Esophagus squamous epithelium (tissue), 4 donors: Measurements from ENCODE around the gene CKMT1A.
"Not testable (repeated sequence)": the region's sequence is repeated elsewhere in the genome, so short reads cannot be mapped to it uniquely, and the experiment has no call there.

Experiments
- POLR2A ChIP-seq, 4 donors: fragments of 450-650 bp; IDR thresholded peaks; one replicate each; pipeline ENCODE4 v1.6.1; 2017; ENCODE audit warnings: antibody characterized with exemption in 4 of 4, mild to moderate bottlenecking in 4 of 4, moderate library complexity in 3 of 4
- TF ChIP-seq, protein P1 (sequence below), 6 experiments: fragments of 450-650 bp in 4 of 6; fragments of 200-600 bp in 2 of 6; sonication (generic) in 2 of 6; IDR thresholded peaks; one replicate each; pipeline ENCODE4 v1.5.1; 2016 to 2019; ENCODE audit warnings: antibody characterized with exemption in 6 of 6, mild to moderate bottlenecking in 4 of 6, moderate library complexity in 4 of 6

DNA sequence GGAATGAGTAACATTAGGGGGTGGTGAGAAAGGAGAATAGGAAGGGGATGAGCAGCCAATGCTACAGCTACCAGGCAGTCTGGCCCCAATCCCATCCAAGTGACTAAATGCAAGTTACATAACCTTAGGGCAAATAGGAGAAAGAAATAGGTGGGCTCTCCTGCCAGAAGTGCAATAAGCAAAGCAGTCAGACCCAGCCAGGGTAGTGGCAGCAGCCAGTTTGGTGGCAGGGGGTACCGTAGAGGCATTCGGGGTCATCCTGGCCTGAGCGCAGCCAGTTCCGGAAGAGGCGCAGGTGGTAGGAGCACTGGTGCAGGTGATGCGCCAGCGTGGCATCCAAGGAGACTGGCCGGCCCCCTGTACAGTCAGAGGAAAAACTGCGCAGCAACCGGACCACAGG, 33.9 kb upstream of the CKMT1A start:
- TF ChIP-seq, protein P1, sequence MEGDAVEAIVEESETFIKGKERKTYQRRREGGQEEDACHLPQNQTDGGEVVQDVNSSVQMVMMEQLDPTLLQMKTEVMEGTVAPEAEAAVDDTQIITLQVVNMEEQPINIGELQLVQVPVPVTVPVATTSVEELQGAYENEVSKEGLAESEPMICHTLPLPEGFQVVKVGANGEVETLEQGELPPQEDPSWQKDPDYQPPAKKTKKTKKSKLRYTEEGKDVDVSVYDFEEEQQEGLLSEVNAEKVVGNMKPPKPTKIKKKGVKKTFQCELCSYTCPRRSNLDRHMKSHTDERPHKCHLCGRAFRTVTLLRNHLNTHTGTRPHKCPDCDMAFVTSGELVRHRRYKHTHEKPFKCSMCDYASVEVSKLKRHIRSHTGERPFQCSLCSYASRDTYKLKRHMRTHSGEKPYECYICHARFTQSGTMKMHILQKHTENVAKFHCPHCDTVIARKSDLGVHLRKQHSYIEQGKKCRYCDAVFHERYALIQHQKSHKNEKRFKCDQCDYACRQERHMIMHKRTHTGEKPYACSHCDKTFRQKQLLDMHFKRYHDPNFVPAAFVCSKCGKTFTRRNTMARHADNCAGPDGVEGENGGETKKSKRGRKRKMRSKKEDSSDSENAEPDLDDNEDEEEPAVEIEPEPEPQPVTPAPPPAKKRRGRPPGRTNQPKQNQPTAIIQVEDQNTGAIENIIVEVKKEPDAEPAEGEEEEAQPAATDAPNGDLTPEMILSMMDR (IDR thresholded peaks at IDR 0.05), result not testable (repeated sequence)
- TF ChIP-seq POLR2A (IDR thresholded peaks at IDR 0.05), result not testable (repeated sequence)
